Measurements from ENCODE around the gene TNFRSF19. TPM values are rescaled to one million over a fixed set of nuclear protein-coding genes. Genes with fewer than 3 reads are reported as not detected.

Gene TNFRSF19
- total RNA-seq, 4 donors from 2014 or later: 0.51 to 1.5 (median 1.0) TPM

GRCh38 chr13:23628765-23629565 lies 58.8 kb downstream of the TNFRSF19 start:
- ATAC-seq (no peak), DNase-seq (no peak)
- Histone ChIP-seq H3K36me3 (no peaks in the 10 kb centered on the region), H3K27ac (no peak overlapping the region), H3K9me3 (no peaks in the 10 kb centered on the region), H3K27me3 (no peaks in the 10 kb centered on the region), H3K4me1 (no peaks in the 10 kb centered on the region), H3K4me3 (no peak overlapping the region)
- in situ Hi-C loops (cut with MboI; ENCODE audit: low sequenced_read_pairs in 4 of 4): no loop called here
- TF ChIP-seq POLR2A (IDR thresholded peaks at IDR 0.05): no peak
- no peak for TF ChIP-seq CTCF (IDR thresholded peaks at IDR 0.05 in 4 of 5, conservative IDR thresholded peaks at IDR 0.05 in 1 of 5)
- intact Hi-C loops (cut with DNase I; ENCODE audit: low total_unique reads): no loop called here

DNA sequence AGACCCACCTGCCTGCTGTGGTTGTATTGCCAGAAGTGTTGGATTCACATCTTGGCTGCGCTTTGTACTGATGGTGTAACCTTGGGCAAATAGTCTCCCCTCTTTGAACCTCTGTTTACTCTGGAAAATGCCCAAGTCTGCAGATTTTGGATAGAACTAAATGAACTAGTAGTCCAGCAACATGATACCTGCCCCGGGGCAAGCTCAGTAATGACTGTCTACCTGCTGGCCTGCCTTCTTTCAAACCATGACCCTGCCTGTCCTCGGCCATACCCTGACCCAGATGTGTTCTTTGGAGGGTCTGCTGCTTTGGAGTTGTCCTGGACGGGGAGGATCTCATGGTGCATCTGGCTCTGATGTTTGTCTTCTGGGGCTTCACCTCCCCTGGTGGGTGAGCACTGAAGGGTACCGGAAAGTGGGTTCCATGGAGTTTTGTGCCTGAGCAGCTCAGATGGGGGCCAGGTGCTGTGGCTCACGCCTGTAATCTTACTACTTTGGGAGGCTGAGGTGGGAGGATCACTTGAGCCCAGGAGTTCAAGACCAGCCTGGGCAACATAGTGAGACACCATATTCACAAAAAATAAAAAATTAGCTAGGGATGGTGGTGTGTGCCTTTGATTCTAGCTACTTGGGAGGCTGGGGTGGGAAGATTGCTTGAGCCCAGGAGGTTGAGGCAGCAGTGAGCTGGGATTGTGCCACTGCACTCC lies 59.5 kb downstream of the TNFRSF19 start:
- no peak for ATAC-seq
- TF ChIP-seq CTCF (IDR thresholded peaks at IDR 0.05 in 4 of 5, conservative IDR thresholded peaks at IDR 0.05 in 1 of 5) (no peak), POLR2A (IDR thresholded peaks at IDR 0.05) (no peak)
- no peaks in the 10 kb centered on the region for H3K4me1 ChIP-seq
- no peak overlapping the region for H3K4me3 ChIP-seq
- DNase-seq: no peak
- intact Hi-C loops (cut with DNase I; ENCODE audit: low total_unique reads): no loop called here
- H3K27me3 ChIP-seq: no peaks in the 10 kb centered on the region
- in situ Hi-C loops (cut with MboI; ENCODE audit: low sequenced_read_pairs in 4 of 4): no loop called here
- no peaks in the 10 kb centered on the region for H3K9me3 ChIP-seq
- H3K27ac ChIP-seq: no peak overlapping the region
- no peaks in the 10 kb centered on the region for H3K36me3 ChIP-seq

DNA sequence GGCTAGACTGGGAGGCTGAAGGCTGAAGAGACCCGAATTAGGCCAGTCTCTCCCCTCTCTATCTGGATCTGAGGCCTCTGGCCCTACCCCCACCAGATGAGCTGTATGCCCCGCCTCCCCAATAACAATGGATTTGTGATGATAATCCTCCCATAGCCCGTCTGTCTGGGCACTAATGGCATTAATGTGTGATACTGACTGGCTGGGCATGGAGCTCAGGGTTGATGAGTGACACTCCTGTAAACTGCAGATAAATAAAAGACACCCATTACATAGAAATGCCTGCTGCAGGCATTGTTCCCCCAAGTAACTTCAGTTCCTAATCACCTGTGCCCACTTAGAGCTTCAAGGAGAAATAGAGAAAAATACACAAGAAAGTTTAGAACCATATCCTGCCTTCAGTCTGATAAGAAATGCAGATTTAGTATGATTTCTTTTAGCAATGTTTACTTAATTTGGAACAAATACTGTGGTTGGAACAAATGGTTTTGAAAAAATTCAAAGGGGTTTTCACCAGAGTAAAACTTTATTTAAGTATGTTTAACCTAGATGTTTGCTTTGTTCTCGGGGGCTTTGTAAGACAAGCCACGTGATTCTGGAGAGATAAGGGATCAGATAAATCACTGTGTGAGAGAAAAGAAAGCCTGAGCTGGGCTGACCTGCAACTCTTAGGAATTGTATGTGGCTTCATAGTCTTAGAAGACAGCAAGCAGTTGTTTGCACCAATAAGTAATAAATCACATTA lies 60.3 kb downstream of the TNFRSF19 start:
- no peak overlapping the region for H3K27ac ChIP-seq
- DNase-seq (no peak), ATAC-seq (no peak)
- intact Hi-C loops (cut with DNase I; ENCODE audit: low total_unique reads): no loop called here
- TF ChIP-seq POLR2A (IDR thresholded peaks at IDR 0.05) (no peak), CTCF (IDR thresholded peaks at IDR 0.05 in 4 of 5, conservative IDR thresholded peaks at IDR 0.05 in 1 of 5) (no peak)
- H3K9me3 ChIP-seq: no peaks in the 10 kb centered on the region
- no peaks in the 10 kb centered on the region for H3K4me1 ChIP-seq
- in situ Hi-C loops (cut with MboI; ENCODE audit: low sequenced_read_pairs in 4 of 4): no loop called here
- H3K4me3 ChIP-seq: no peak overlapping the region
- no peaks in the 10 kb centered on the region for H3K36me3 ChIP-seq
- H3K27me3 ChIP-seq: no peaks in the 10 kb centered on the region

DNA sequence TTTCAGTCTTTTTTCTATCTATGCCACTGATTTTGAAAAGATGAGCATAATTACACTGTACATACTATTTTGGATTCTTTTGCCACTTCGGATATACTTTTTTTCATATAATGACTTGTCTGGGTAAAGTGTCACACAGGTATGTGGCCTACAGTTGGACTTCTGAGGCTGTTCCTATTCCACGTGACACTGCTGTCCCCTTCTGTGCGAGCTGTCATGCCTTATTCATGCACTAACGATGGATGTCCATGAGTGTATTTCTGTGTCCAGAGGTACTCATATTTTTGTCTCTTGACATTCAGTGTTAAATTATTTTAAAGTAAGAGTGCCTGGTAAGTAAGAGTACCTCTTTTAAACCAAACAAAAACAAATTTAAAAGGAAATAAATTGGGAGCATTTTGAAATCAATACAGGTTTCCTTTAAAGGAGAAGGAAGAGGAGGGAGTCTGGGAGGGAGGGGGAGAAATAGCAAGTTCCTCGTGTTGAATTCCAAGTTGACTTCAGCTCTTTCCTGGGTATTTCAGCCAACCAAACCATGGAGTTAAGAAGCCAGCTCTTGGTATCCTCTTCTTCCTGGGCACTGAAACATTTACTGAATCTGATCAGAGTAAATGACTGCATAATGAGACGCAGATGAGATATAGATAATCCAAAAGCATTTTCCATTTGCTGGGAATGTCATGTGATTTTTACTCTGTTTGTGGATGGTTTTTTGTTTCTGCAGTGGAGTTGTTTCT lies 61.3 kb downstream of the TNFRSF19 start:
- Histone ChIP-seq H3K9me3 (no peaks in the 10 kb centered on the region), H3K36me3 (no peaks in the 10 kb centered on the region), H3K27ac (no peak overlapping the region), H3K4me1 (no peaks in the 10 kb centered on the region), H3K4me3 (no peak overlapping the region), H3K27me3 (no peaks in the 10 kb centered on the region)
- ATAC-seq (no peak), DNase-seq (no peak)
- in situ Hi-C loops (cut with MboI; ENCODE audit: low sequenced_read_pairs in 4 of 4): no loop called here
- TF ChIP-seq CTCF (IDR thresholded peaks at IDR 0.05 in 4 of 5, conservative IDR thresholded peaks at IDR 0.05 in 1 of 5): no peak
- no peak for TF ChIP-seq POLR2A (IDR thresholded peaks at IDR 0.05)
- intact Hi-C loops (cut with DNase I; ENCODE audit: low total_unique reads): no loop called here
